HK-2 (cell line): ENCODE measurements around the gene CYP1A2.
"Not testable (repeated sequence)": the region's sequence is repeated elsewhere in the genome, so short reads cannot be mapped to it uniquely, and the experiment has no call there.

Source experiments
- DNase-seq: peaks from one replicate; pipeline ENCODE4 v3.0.0-alpha.2; 2018; ENCODE audit not compliant: unreplicated experiment

The CYP1A2 gene, protein sequence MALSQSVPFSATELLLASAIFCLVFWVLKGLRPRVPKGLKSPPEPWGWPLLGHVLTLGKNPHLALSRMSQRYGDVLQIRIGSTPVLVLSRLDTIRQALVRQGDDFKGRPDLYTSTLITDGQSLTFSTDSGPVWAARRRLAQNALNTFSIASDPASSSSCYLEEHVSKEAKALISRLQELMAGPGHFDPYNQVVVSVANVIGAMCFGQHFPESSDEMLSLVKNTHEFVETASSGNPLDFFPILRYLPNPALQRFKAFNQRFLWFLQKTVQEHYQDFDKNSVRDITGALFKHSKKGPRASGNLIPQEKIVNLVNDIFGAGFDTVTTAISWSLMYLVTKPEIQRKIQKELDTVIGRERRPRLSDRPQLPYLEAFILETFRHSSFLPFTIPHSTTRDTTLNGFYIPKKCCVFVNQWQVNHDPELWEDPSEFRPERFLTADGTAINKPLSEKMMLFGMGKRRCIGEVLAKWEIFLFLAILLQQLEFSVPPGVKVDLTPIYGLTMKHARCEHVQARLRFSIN

GRCh38 chr15:74748322-74748946, at the start of gene CYP1A2:
CYP1A2 (plus strand) TSS chr15:74748845; CDS start chr15:74749739, 894 bp downstream.
- no peak for DNase-seq

DNA sequence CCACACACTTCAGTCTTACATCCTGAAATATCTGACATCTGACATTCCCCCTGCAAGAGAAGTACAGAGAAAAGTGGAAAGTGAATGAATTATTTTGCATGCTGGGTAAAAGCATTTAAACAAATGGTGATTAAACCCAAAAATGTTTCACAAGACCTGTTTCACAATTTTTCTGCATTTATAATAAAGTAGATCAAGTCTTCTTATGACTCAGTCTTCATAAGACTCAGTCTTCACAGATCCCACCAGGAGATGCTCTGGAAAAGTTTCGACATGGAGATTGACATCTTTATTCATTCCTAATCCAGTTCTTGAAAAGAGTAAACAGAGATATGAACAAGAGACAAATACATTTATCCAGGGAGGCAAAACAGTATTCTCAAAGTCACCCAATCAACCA, 39.6 kb upstream of the CYP1A2 start:
- DNase-seq: no peak

- DNase-seq: no peak
Observed at GRCh38 chr15:74709892-74710291, 38.8 kb upstream of the CYP1A2 start.

DNA sequence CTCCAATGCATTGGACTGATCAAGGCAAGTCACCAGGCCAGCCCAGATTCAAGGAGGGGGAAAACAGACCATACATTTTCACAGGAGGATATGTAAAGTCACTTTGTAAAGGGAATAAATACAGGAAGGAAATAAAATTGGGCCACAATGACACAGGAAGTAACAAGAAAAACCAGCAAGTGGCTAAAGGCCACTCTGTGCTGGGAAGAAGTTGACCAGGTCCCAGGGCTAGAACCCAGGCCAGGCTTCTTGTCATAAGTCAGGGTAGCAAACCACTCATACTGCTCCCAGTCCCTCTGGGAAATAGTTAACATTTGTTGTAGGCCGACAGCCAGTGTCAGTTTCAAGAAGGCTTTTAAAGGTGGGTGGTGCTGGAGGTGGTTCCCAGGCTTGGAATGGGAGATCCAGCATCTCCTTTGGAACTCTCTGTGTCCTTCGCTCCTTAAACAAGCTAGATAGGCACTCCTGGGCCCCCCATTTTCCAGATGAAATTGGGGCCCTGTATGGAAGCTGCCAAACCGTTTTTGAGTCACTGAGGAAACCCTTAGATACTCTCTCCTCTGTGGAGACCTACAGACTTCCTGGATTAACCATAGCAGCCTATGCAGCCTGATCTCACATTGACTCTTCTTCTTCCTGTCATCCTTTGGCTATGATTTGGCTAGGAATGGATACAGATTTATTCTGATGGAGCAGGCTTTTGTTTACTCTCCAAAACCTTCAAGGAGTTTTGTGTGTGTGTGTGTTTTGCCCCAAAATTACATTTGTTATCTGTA, 38.1 kb upstream of the CYP1A2 start:
- no peak for DNase-seq

- DNase-seq: no peak
Observed at GRCh38 chr15:74712311-74712710, 36.3 kb upstream of the CYP1A2 start.

GRCh38 chr15:74716651-74717050, 32.0 kb upstream of the CYP1A2 start:
- no peak for DNase-seq

DNA sequence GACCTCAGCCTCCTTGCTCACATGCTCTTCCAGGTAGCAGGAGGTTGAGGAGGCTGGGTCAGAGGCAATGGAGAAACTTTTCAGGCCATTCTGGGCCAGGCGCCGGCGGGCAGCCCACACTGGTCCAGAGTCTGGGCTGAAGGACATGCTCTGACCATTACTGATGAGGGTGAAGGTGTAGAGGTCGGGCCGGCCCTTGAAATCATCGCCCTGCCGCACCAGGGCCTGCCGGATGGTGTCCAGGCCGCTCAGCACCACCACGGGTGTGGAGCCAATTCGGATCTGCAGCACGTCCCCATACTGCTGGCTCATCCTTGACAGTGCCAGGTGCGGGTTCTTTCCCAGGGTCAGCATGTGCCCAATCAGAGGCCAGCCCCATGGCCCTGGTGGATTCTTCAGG, 26.1 kb upstream of the CYP1A2 start:
- no peak for DNase-seq

DNA sequence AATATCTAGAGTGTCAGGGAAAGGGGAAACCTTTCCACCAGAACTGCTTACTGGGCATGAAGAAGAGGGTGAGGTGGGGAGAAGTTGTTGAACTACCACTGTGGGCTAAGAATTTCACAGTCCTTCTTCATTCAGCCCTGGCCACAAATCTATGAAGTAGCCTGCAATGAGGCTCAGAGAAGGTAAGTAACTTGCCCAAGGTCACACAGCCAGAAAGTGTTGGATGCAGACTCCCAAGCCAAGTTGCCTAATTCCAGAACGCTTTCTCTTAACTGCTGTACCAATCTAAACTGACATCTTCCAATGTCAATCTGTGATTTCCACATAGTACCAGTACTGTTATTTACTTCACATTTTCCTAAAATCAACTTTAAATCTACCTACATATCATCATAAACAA, 25.5 kb upstream of the CYP1A2 start:
- DNase-seq: no peak

DNA sequence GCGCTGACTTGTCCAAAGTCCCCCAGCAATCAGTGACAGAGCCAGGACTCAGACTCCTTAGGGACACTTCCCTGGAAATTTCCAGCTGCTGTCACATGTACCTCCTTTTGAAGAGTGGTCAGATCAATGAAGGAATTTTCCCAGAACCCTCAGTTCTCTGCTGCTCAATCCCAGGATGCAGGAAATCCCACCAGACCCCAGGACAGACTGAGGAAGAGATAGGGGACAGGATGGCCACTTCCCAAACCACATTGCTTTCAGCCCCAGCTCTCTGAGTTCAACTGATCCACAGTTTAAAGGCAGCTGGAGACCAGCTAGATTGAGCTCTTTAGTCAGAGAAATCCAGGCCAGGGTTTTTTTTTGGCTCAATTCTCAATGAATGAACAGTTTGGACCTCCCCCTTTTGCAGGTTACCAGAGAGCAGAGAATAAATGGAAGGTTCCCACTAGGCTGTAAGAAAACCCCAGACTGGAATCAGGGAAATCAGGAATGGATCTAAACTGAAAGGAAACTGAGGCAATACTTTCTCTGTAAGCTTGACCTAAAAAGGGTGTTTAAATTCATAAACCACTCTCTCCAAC, 24.8 kb upstream of the CYP1A2 start:
- no peak for DNase-seq

GRCh38 chr15:74724570-74725224, 23.9 kb upstream of the CYP1A2 start:
- no peak for DNase-seq

DNA sequence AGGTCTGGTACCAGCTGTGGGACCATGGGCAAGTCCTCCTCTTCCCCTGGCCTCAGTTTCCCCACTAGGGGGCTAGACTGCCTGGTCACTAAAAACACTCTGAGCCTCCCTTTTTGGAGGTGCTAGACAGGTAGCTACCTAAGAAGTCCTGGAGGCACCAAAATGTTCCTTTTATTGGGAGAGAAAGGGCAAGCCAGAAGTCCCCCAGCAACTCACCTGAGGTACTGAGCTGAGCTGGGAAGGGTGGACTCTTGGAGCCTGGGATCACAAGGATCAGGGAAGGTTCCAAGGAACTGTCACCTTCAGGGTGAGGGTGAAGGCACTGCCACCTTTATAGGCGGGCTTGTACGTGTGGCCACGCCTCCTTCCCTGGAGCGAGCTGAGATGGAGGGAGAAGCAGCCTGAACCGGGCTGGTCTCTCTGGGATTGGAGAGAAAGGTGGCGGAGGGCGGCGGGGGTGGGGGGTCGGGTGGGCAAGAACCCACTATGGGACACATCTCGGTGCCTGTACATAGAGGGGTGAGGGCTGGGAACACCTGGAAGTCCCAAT, 23.3 kb upstream of the CYP1A2 start, which contains the start of gene CYP1A1:
Gene CYP1A1 (minus strand): TSS at position 304 of the 550 bp plus-strand sequence. CDS start 2,431 bp downstream, outside the sequence.
- DNase-seq: no peak

GRCh38 chr15:74725845-74726773, 22.5 kb upstream of the CYP1A2 start:
- no peak for DNase-seq

- no peak for DNase-seq
Observed at GRCh38 chr15:74726774-74727164, 21.9 kb upstream of the CYP1A2 start.

DNA sequence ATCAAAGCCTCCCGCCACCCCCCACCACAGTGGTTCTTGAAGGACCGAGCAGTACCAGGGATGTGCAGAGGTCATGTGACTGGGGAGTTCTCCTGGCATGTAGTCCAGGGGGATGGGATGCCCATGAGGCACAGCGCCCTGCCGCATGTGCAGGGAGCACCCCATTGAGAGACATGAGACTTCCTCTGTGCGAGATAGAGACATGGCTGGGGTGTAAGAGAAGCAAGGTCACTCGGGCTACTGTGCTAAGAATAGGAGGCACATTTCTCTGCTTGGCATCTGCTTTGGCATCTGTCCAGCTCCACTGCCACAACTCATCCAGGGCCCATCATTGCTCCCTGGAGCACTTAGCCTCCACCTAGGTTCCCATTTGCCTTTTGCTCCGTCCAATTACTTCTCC, 20.9 kb upstream of the CYP1A2 start:
- DNase-seq: no peak

- DNase-seq: not testable (repeated sequence)
Observed at GRCh38 chr15:74728699-74729098, 19.9 kb upstream of the CYP1A2 start.

GRCh38 chr15:74729372-74729771, 19.3 kb upstream of the CYP1A2 start:
- not testable (repeated sequence) for DNase-seq

DNA sequence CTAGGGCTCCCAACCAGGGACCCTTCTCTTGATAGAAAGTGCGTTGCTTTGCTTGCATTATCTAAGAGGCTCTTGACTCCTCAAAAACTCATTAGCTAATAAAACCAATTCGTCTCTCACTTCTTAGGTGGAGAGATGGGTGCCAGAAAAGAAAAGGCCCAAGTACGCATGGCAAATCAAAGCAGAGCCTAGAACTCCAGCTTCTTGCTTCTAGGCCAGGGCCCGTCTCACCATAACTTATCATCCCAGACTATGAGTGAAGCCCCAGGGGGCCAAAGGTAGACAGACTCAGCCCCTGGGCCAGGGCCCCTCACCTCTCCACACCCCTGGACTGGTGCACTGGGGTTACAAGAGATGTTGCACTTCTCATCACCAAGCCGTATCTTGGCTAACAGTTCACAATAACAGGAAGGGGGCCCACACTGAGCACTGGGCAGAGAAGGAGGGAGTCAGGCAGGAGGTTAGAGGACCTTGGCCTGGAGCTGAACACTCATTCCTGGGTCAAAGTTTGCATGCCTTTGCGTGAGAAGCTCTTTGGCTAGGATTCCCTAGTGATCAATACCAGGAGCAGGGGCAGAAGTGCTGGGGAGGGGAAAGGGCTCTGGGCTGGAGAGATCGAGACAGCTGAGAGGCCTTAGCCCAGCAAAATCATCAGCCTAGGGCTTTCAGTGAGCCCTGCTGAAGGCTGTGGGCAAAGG, 17.9 kb upstream of the CYP1A2 start:
- no peak for DNase-seq

DNA sequence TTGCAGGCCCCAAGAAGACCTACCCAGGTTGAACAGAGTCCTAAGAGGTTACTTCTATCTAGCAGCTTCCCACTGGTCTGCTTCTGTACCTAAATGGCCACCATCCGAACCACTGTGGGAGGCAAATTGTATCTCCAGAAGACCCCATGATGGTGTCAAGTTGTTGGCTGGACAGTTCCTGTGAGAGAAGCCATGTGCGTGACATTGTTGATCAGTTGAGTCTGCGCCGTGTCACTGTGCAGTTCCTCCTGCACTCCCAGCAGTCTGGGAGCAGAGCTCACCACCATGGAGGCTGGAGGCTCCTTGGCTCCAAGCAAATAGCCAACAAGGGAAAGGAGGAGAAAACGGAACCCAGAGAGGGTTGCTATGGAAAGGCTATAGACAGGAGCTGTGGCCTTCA, 15.8 kb upstream of the CYP1A2 start:
- DNase-seq: no peak

- no peak for DNase-seq
Observed at GRCh38 chr15:74733269-74733668, 15.4 kb upstream of the CYP1A2 start.
